Left lobe of liver (tissue), 2 donors: ENCODE data around the gene KLHL8. TPM values are rescaled to one million over a fixed set of nuclear protein-coding genes. Genes with fewer than 3 reads are reported as not detected.
"Not testable (repeated sequence)": the region's sequence is repeated elsewhere in the genome, so short reads cannot be mapped to it uniquely, and the experiment has no call there.

Experiments
- ATAC-seq: fragments of 200-7000 bp; cut with Tn5 transposase; one replicate; pipeline ENCODE4 v1.9.1; 2020; ENCODE audit warnings: mild to moderate bottlenecking, moderate library complexity
- DNase-seq: peaks from one replicate; pipeline ENCODE4 v3.0.0-alpha.2; 2020; ENCODE audit warnings: low spot score
- total RNA-seq: library from RNA; stranded (reverse); gene quantifications from one replicate; pipeline ENCODE4 v1.2.1, GENCODE V29; 2021
- donor health status: DM: no; HTN: no; CAD: no; lungs with moderate emphysema.
- donor health status: DM: no; HTN: yes; CAD: no.

Gene KLHL8
- total RNA-seq, 1 donor from 2014 or later = 8.4 TPM

GRCh38 chr4:87185146-87185870 is 35.1 kb downstream of the KLHL8 start:
- DNase-seq (no peak), ATAC-seq (no peak)

DNA sequence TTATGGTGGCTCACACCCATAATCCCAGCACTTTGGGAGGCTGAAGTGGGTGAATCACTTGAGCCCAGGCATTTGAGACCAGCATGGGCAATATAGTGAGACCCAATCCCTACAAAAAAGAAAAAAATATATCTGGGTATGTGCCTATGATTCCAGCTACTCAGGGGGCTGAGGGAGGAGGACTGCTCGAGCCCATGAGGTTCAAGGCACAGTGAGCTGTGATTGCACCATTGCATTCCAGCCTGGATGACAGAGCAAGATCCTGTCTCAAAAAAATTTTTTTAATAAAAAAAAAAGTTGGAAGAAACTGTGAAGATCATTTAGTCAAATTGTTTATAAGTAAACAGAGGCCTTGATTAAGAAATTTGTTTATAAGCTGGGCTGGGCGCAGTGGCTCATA is 39.7 kb downstream of the KLHL8 start:
- DNase-seq = no peak
- no peak for ATAC-seq

GRCh38 chr4:87179751-87180150 is 40.7 kb downstream of the KLHL8 start:
- no peak for ATAC-seq

DNA sequence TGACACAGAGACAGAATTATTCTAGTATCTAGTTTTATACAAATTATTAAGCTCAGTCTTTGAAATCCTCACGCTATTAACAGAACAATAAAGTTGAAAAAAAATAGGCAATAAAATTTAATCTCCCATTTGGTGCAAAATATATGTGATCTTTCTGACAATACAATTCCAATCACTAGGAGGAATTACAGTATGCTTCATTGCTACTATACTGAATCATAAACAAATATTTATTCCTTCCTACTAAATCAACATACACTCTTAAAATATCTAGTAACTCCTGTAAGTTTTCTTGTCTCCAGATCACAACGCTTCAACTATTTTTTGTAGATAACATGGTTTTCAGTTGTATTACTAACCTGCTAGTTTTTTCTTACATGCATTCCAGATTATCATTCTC is 45.7 kb downstream of the KLHL8 start:
- DNase-seq = no peak
- ATAC-seq = no peak

More at GRCh38 chr4:87179751-87180150, 40.7 kb downstream of the KLHL8 start:
- DNase-seq = no peak

GRCh38 chr4:87171944-87172343 is 48.5 kb downstream of the KLHL8 start:
- ATAC-seq (no peak), DNase-seq (no peak)

GRCh38 chr4:87166296-87166854 is 54.0 kb downstream of the KLHL8 start:
- ATAC-seq (no peak), DNase-seq (no peak)

DNA sequence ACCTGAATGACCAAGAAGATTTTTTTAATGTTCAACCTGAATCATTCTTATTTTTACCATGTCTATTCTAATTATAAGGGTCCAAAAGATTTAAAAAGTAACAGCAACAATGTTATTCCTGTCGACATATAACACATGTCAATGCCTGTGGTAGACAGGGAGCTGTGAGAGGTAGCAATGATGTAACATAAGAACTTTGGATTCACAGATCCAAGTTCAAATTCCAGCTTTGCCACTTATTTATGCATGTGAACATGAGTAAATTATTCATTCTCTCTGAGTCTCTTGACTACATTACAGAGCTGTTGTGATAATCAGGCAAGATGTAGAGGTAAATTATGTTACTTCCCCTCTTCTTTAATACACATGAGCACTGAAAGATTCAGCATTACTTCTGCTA is 54.5 kb downstream of the KLHL8 start:
- no peak for DNase-seq
- ATAC-seq = peak; percentile 92

- ATAC-seq (no peak), DNase-seq (no peak)
Measured at GRCh38 chr4:87153078-87153870, 67.1 kb downstream of the KLHL8 start.

GRCh38 chr4:87152310-87153041 is 67.9 kb downstream of the KLHL8 start:
- ATAC-seq = peak; percentile 48
- DNase-seq = no peak

- ATAC-seq = no peak
- DNase-seq = no peak
Measured at GRCh38 chr4:87151730-87152129, 68.7 kb downstream of the KLHL8 start.

GRCh38 chr4:87150498-87151261 is 69.7 kb downstream of the KLHL8 start:
- no peak for DNase-seq
- peak; percentile 89 for ATAC-seq

GRCh38 chr4:87147116-87147515 is 73.3 kb downstream of the KLHL8 start:
- DNase-seq = no peak
- no peak for ATAC-seq

GRCh38 chr4:87145934-87146333 is 74.5 kb downstream of the KLHL8 start:
- not testable (repeated sequence) for DNase-seq, ATAC-seq

DNA sequence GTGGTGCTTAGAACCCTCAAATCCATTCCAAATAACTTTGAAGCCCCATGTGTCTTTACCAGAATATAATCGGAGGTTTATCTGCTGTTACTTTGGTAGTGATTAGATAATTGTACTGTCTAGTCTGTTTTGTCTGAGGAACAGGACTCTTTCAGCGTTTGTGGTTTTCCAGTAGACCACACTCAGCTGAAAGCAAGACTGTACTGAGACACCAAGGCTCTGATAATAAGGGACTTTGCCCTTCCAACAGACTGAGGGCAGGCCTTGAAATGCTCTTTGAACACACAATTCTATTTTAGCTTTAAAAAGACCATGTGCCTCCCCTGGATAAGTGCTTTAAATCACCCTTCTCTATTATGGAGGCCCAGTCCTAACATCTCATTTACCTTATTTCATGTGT is 76.1 kb downstream of the KLHL8 start:
- ATAC-seq (no peak), DNase-seq (no peak)

DNA sequence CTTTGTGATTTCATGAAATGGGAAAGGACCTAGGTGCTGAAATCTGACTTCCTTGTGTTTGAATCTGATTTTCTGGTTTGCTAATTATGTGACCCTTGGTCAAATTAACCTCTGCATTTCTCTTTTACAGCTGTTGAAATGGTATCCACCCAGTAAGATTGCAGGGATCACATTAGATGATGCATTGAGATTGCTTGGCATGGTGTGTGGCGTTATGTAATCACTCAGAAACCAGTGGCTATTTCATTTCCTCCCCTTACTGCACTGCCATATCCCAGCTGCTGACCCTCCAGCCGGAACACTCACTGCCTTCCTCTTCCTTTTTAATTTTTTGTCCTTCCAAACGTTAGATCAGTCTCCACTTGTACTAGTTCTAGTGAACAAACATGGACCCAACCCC is 79.0 kb downstream of the KLHL8 start:
- peak; percentile 59 for ATAC-seq
- no peak for DNase-seq

DNA sequence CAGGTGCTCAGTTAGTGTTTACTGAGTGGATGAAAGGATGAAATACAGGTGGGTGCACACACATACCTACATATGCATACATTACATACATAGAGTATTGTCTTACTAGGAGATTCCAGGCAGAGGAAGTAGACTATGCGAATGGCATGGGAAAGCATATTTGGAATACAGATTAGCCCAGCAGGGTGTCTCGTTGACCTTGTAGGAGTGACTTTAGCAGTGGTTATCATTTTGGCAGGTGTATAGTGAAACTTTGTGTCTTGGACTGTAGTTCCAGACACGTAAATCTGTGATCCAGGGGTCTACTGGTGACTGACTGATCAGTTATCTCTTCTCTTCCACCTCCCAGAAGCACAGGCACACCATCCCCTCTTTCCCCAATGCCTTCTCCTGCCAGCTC is 86.3 kb downstream of the KLHL8 start:
- ATAC-seq (no peak), DNase-seq (no peak)

- ATAC-seq (no peak), DNase-seq (no peak)
Measured at GRCh38 chr4:87133183-87133582, 87.2 kb downstream of the KLHL8 start.

GRCh38 chr4:87132035-87132434 is 88.4 kb downstream of the KLHL8 start:
- ATAC-seq (no peak), DNase-seq (no peak)

DNA sequence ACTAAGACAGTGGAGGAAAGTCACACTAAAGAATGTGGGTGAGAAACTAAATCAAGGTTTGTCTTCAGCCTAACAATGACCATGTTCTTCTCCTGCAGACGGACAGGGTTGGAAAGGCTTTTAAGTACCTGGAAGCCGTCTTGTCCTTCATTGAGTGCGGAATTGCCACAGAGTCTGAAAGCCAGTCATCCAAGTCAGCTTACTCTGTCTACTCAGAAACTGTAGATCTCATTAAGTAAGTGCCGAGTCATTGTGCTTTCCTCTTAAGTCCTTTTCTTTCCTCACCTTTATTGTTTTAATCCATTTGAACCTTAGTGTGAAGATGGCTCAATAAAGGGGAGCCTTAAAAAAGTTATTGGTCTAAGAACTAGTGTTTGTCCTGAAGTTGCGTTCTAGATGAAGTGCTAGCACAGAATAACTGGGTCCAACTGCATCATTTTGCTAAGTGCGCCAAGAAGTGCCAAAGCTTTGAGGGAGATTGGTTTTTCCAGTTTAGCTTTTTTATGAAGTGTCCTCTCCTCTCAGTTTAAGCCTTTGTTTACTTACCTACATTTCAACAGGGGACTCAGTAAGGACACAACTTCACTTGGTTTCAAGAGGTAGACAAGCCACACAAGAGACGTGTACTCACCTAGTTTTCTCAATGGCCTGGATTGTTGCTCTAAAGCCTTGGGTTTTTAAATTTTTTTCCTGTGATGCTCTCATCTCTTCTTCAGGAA is 89.3 kb downstream of the KLHL8 start:
- DNase-seq = no peak
- ATAC-seq = no peak

DNA sequence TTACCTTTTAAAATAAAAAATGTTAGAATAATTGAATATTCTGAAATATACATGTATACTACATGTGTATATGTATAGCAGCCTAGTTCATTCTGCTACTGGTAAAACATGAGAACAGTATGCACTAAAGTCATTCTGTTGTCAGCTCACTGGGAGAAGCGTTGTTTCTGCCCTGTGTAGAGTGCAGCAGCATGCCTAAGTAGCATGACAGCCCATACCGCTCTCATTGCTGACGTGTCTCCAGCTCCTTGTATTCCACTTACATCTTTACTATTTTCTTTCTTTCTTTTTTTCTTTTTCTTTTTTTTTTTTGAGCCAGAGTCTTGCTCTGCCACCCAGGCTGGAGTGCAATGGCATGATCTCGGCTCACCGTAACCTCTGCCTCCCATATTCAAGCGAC is 90.7 kb downstream of the KLHL8 start:
- ATAC-seq (no peak), DNase-seq (no peak)
